H1 (cell line): ENCODE data around the gene OR2J2. TPM values are rescaled to one million over a fixed set of nuclear protein-coding genes. Genes with fewer than 3 reads are reported as not detected.

Experiments
- CTCF ChIA-PET: fragments of 300-600 bp; sonication (Branson Sonifier 250); formaldehyde crosslinking; loops from one replicate; lab custom pipeline; 2021; ENCODE audit not compliant: partially characterized antibody; lab: Charles Lee
- POLR2A ChIA-PET: fragments of 300-600 bp; sonication (Branson Sonifier 250); formaldehyde crosslinking; loops from one replicate; lab custom pipeline; 2021; ENCODE audit warnings: inconsistent platforms; ENCODE audit not compliant: partially characterized antibody; lab: Charles Lee
- DNase-seq, 2 experiments: peaks; one replicate each; pipeline versions ENCODE4 v3.0.0 to v3.0.0-alpha.2; 2010 to 2022; ENCODE audit warnings: low spot score in 2 of 2, low read depth in 1 of 2, mixed read lengths in 1 of 2
- FAIRE-seq: peaks from 2 replicates; lab custom pipeline; 2011; peaks lifted over from hg19 to GRCh38; lab: Jason Lieb, UNC
- H2AFZ ChIP-seq: 2 replicates; pipeline ENCODE4 v1.8.1; 2012; ENCODE audit warnings: low read length, inconsistent platforms
- H2AK5ac ChIP-seq: 2 replicates; pipeline ENCODE4 v1.6.1; 2013; ENCODE audit warnings: low read depth, low read length
- H2BK120ac ChIP-seq: replicated peaks from 2 replicates; pipeline ENCODE3; 2013; ENCODE audit warnings: low read depth, low read length, inconsistent platforms
- H2BK12ac ChIP-seq: 2 replicates; pipeline ENCODE4 v1.6.1; 2013; ENCODE audit warnings: low read depth, low read length
- H2BK15ac ChIP-seq: 2 replicates; pipeline ENCODE4 v1.6.1; 2013; ENCODE audit warnings: low read length
- H2BK20ac ChIP-seq: 2 replicates; pipeline ENCODE4 v1.6.1; 2013; ENCODE audit warnings: low read length
- H2BK5ac ChIP-seq: 2 replicates; pipeline ENCODE4 v1.6.1; 2013; ENCODE audit warnings: low read depth, low read length
- H3K14ac ChIP-seq: 2 replicates; pipeline ENCODE4 v1.6.1; 2013; ENCODE audit warnings: inconsistent platforms; ENCODE audit not compliant: insufficient read length
- H3K18ac ChIP-seq: 2 replicates; pipeline ENCODE4 v1.6.1; 2013; ENCODE audit warnings: low read length; ENCODE audit errors: extremely low read depth
- H3K23ac ChIP-seq: 2 replicates; pipeline ENCODE4 v1.6.1; 2013; ENCODE audit warnings: inconsistent platforms; ENCODE audit not compliant: insufficient read length
- H3K23me2 ChIP-seq: 2 replicates; pipeline ENCODE4 v1.6.1; 2013; ENCODE audit warnings: low read depth, low read length
- H3K27ac ChIP-seq: 2 replicates; pipeline ENCODE4 v1.6.1; 2011; ENCODE audit warnings: low read depth, low read length, inconsistent platforms
- H3K27me3 ChIP-seq, 4 experiments: replicated peaks in 1 of 4; 1 replicate in 1 of 4; 2 replicates in 3 of 4; pipeline versions ENCODE4 v1.6.1 to v1.8.1; 2011 to 2013; ENCODE audit warnings: low read length in 3 of 4, mild to moderate bottlenecking in 3 of 4, inconsistent platforms in 2 of 4, mixed read lengths in 2 of 4, moderate library complexity in 1 of 4; ENCODE audit not compliant: control insufficient read depth in 3 of 4, insufficient read depth in 3 of 4; ENCODE audit errors: extremely low read depth in 1 of 4
- H3K36me3 ChIP-seq, 4 experiments: 2 replicates each; pipeline versions ENCODE4 v1.6.1 to v1.8.1; 2011 to 2013; ENCODE audit warnings: mild to moderate bottlenecking in 4 of 4, low read length in 3 of 4, moderate library complexity in 2 of 4, control low read depth in 1 of 4, inconsistent platforms in 1 of 4; ENCODE audit not compliant: insufficient read depth in 4 of 4, control insufficient read depth in 2 of 4
- H3K4ac ChIP-seq: replicated peaks from 2 replicates; pipeline ENCODE3; 2013; ENCODE audit warnings: low read length, low read depth, mixed read lengths, inconsistent platforms; ENCODE audit not compliant: insufficient read length
- H3K4me1 ChIP-seq, 4 experiments: replicated peaks in 1 of 4; 1 replicate in 1 of 4; 2 replicates in 3 of 4; pipeline versions ENCODE4 v1.6.1 to v1.8.1; 2011 to 2013; ENCODE audit warnings: low read length in 3 of 4, inconsistent platforms in 2 of 4, mixed read lengths in 1 of 4; ENCODE audit not compliant: insufficient read depth in 4 of 4, control insufficient read depth in 3 of 4
- H3K4me2 ChIP-seq, 2 experiments: 2 replicates each; pipeline versions ENCODE4 v1.6.1 to v1.8.1; 2011 to 2013; ENCODE audit warnings: low read depth in 2 of 2, low read length in 2 of 2, control low read depth in 1 of 2, inconsistent platforms in 1 of 2, mild to moderate bottlenecking in 1 of 2; ENCODE audit not compliant: insufficient read depth in 1 of 2
- H3K4me3 ChIP-seq, 4 experiments: fragments of 200-600, 300-600 bp in 1 of 4; sonication (generic), shearing (Covaris generic), sonication (Bioruptor Twin) in 1 of 4; 2 replicates each; pipeline versions ENCODE4 v1.5.1 to v1.8.1; 2011 to 2016; ENCODE audit warnings: low read length in 4 of 4, low read depth in 3 of 4, control low read depth in 2 of 4, inconsistent platforms in 2 of 4, mild to moderate bottlenecking in 2 of 4, mixed read lengths in 1 of 4, moderate library complexity in 1 of 4; ENCODE audit not compliant: insufficient read depth in 2 of 4; ENCODE audit errors: extremely low read depth in 1 of 4
- H3K56ac ChIP-seq: replicated peaks from 2 replicates; pipeline ENCODE3; 2013; ENCODE audit warnings: low read depth, mild to moderate bottlenecking, mixed read lengths, low read length, inconsistent platforms; ENCODE audit not compliant: insufficient read length
- H3K79me1 ChIP-seq: 2 replicates; pipeline ENCODE4 v1.6.1; 2013; ENCODE audit warnings: low read depth, low read length, control low read depth
- H3K79me2 ChIP-seq, 2 experiments: 2 replicates each; pipeline versions ENCODE4 v1.6.1 to v1.8.1; 2012 to 2013; ENCODE audit warnings: low read length in 2 of 2, mild to moderate bottlenecking in 2 of 2, inconsistent platforms in 1 of 2; ENCODE audit not compliant: insufficient read depth in 2 of 2, control insufficient read depth in 1 of 2
- H3K9ac ChIP-seq, 4 experiments: replicated peaks in 1 of 4; 1 replicate in 1 of 4; 2 replicates in 3 of 4; pipeline versions ENCODE4 v1.6.1 to v1.8.1; 2011 to 2013; ENCODE audit warnings: low read depth in 3 of 4, low read length in 3 of 4, control low read depth in 2 of 4, mild to moderate bottlenecking in 2 of 4, moderate library complexity in 2 of 4, inconsistent platforms in 1 of 4; ENCODE audit errors: extremely low read depth in 1 of 4
- H3K9me3 ChIP-seq, 2 experiments: 2 replicates each; pipeline versions ENCODE4 v1.6.1 to v1.8.1; 2012 to 2013; ENCODE audit warnings: mild to moderate bottlenecking in 2 of 2, moderate library complexity in 2 of 2, control low read depth in 1 of 2, inconsistent platforms in 1 of 2, low read depth in 1 of 2, low read length in 1 of 2, mixed read lengths in 1 of 2; ENCODE audit not compliant: insufficient read depth in 2 of 2
- H4K20me1 ChIP-seq, 2 experiments: replicated peaks in 1 of 2; 2 replicates each; pipeline versions ENCODE3 to v1.8.1; 2011 to 2013; ENCODE audit warnings: inconsistent platforms in 2 of 2, low read length in 2 of 2, mild to moderate bottlenecking in 1 of 2; ENCODE audit not compliant: insufficient read depth in 2 of 2, control insufficient read depth in 1 of 2
- H4K5ac ChIP-seq: 2 replicates; pipeline ENCODE4 v1.6.1; 2013; ENCODE audit warnings: low read length, low read depth, mixed read lengths, inconsistent platforms; ENCODE audit not compliant: insufficient read length
- H4K8ac ChIP-seq: 2 replicates; pipeline ENCODE4 v1.8.0; 2013; ENCODE audit warnings: mild to moderate bottlenecking, moderate library complexity, low read length, inconsistent platforms; ENCODE audit not compliant: insufficient read depth; ENCODE audit errors: extremely low read depth
- H4K91ac ChIP-seq: replicated peaks from 2 replicates; pipeline ENCODE3; 2013; ENCODE audit warnings: low read length, mixed read lengths, inconsistent platforms; ENCODE audit not compliant: insufficient read length
- ASH2L ChIP-seq: fragments of 200-600, 300-600 bp; sonication (generic); IDR thresholded peaks from one replicate; pipeline ENCODE4 v1.7.1; 2017; ENCODE audit warnings: low read length
- CBX8 ChIP-seq: fragments of 300-800, 300-1000 bp; sonication (generic); IDR thresholded peaks from 2 replicates; pipeline ENCODE4 v1.7.1; 2016; ENCODE audit warnings: low read depth, low read length, borderline replicate concordance
- HDAC6 ChIP-seq: IDR thresholded peaks from one replicate; pipeline ENCODE4 v1.7.1; 2012; ENCODE audit warnings: low read depth, mild to moderate bottlenecking, inconsistent platforms, low read length, moderate library complexity
- SP2 ChIP-seq: IDR thresholded peaks from 2 replicates; pipeline ENCODE4 v1.6.1; 2012; ENCODE audit warnings: mild to moderate bottlenecking, low read length, inconsistent platforms
- WGBS, 2 experiments: shearing (Covaris generic) in 1 of 2; methylation state at CpG; one replicate each; pipeline versions ENCODE4 v1.1.6 to v1.1.7; 2013 to 2015; ENCODE audit warnings: low lambda C conversion rate in 2 of 2, mixed read lengths in 2 of 2, inconsistent platforms in 1 of 2, low coverage in 1 of 2, missing lambda C conversion rate in 1 of 2; ENCODE audit not compliant: insufficient replicate concordance in 2 of 2, insufficient coverage in 1 of 2, insufficient read length in 1 of 2; ENCODE audit errors: extremely low coverage in 1 of 2, missing lambda C conversion rate in 1 of 2; 5-methylcytosine and 5-hydroxymethylcytosine counted together
- polyA plus RNA-seq, 7 experiments: library from polyadenylated mRNA; depleted of rRNA in 3 of 7; stranded (reverse) in 5 of 7; unstranded in 2 of 7; fragments of >200 nt in 5 of 7; fragments of 200-250 nt in 2 of 7; gene quantifications; 1 replicate in 5 of 7; 2 replicates in 1 of 7; 4 replicates in 1 of 7; pipeline versions ENCODE4 v1.2.1 to v1.2.3, GENCODE V29; 2011 to 2013; ENCODE audit warnings: missing spikeins in 2 of 7, mixed read lengths in 2 of 7
- total RNA-seq: library from RNA; stranded (reverse); fragmentation: NEBNext Ultra II Directional; extraction: Animal tissue kit (Norgen Biotek cat#: 25700); gene quantifications from 2 replicates; pipeline ENCODE4 v1.2.1, GENCODE V29; 2021

OR2J2 gene
- total and polyA plus RNA-seq, 2 of the 8 experiments (the other 6 are each of a cell fraction or from before 2014, with no cell fraction given) = not detected

- FAIRE-seq = no peak
- H2BK20ac ChIP-seq = no peak overlapping the region
- CTCF ChIA-PET = no interaction called here
These were observed 40.8 kb downstream of the OR2J2 start for GRCh38 chr6:29211488-29211887.

More at GRCh38 chr6:29211488-29211887, 40.8 kb downstream of the OR2J2 start:
- Histone ChIP-seq H4K5ac (no peak overlapping the region), H3K4ac (no peak overlapping the region), H3K14ac (no peak overlapping the region), H2BK12ac (no peak overlapping the region), H3K27ac (no peak overlapping the region), H2BK5ac (no peak overlapping the region), H2AFZ (no peak overlapping the region), H3K4me1 (peaks cover 0 to 2% (median 0%) of the 10 kb centered on the region in 4 experiments; a peak in 1 of 7 replicates), H3K4me2 (no peak overlapping the region), H3K79me1 (no peaks in the 10 kb centered on the region), H3K18ac (no peak overlapping the region), H4K91ac (no peak overlapping the region), H3K79me2 (no peaks in the 10 kb centered on the region), H3K9me3 (no peaks in the 10 kb centered on the region), H3K36me3 (no peaks in the 10 kb centered on the region), H2BK15ac (no peak overlapping the region), H3K23me2 (no peaks in the 10 kb centered on the region), H3K56ac (no peak overlapping the region), H3K4me3 (no peak overlapping the region), H3K23ac (no peak overlapping the region), H2AK5ac (no peak overlapping the region), H3K27me3 (no peaks in the 10 kb centered on the region), H4K8ac (no peak overlapping the region), H4K20me1 (no peaks in the 10 kb centered on the region), H3K9ac (no peak overlapping the region), H2BK120ac (no peak overlapping the region)
- DNase-seq = no peak
- no peak for TF ChIP-seq ASH2L
- TF ChIP-seq CBX8 = no peak
- no peak for TF ChIP-seq HDAC6
- no peak for TF ChIP-seq SP2
- POLR2A ChIA-PET = no interaction called here
- WGBS, 2 experiments = 93% methylated on average over 2 of the region's 2 CpGs; no CpG with 5 or more reads in 1 of the 2 experiments
